GM21717 (cell line): ENCODE measurements around the gene B3GALT4.

Experiments
- ATAC-seq: cut with Tn5 transposase; IDR thresholded peaks from one replicate; pipeline ENCODE4 v1.9.1; 2021; ENCODE audit warnings: mild to moderate bottlenecking, moderate library complexity; ENCODE audit not compliant: unreplicated experiment

The B3GALT4 gene

DNA sequence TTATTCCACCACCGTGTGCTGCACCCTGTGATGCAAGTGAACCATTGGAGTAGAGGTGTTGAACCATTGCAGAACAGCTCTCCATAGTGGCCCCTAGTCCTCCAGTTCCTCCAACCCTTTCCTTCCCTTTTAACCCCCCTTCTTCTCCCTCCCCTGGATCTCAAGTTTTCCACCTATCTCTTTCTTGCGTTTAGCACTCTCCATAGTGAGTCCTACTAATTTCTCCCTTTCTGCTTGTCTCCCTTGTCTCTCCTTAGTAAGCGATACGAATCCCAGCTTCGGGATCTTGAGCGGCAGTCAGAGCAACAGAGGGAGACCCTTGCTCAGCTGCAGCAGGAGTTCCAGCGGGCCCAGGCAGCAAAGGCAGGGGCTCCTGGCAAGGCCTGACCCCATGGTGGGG lies 13.5 kb downstream of the B3GALT4 start:
- ATAC-seq: no peak

DNA sequence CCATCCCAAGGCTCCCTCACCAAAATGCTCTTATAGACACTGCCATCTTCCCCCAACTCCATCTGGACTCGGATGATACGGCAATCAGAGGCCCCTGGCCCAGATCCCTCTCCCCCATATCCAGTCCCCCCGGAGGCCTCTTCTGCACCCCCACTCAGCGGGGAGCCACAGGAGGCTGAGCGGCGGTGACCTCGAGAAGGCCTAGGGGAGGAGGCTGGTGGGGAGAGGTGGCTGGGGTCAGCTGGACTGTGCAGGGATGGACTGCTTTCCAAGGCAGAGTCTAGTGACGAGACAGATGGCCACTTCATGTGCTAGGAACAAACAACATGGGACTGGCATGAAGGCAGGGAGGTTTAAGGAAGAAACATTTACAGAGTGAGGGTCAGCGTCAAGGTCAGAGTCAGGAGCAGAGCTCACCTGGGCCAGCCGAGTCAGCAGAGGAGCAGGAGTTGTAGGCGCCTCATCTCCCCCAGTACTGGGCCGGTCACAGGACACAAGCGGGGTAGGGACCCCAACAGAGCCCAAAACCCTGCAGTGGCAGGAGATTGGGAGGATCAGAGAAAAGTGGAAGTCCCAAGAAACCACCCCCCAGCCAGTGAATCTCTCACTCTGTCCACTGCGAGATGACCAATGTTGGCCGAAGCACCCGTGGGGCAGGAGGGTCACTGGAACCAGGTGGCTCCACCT lies 16.2 kb downstream of the B3GALT4 start:
- no peak for ATAC-seq

DNA sequence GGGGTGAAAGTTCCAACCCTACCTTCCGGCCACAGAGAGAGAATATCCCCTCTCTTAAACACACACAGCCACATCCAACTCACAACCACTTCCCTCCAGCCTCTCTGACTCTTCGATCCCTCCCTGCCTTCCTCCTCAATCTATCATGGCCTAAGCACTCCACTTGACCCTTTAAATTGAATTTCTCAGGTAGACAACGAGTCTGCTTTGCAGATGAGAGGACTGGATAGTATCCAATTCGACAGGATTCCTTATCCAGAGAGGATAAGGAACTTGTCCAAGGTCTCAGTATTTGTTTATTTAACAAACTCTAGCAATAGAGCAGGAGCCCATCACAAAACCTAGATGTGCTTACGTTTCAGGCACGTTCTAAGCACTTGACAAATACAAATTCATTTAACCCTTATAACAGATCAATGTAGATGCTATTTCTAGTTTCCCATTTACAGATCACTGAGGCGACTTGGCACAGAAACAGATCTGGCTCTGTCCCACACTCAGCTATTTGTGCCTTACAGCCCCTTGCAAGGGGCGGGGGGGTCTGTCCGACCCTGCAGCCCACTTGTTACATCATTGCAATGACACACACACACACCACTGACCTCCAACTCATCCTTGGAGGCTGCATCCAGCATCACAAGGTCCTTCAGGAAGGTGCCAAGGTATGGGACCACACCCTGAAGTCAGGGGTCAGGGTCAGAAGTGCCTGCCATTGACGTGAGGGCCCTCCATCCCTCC lies 17.3 kb downstream of the B3GALT4 start:
- ATAC-seq: no peak

DNA sequence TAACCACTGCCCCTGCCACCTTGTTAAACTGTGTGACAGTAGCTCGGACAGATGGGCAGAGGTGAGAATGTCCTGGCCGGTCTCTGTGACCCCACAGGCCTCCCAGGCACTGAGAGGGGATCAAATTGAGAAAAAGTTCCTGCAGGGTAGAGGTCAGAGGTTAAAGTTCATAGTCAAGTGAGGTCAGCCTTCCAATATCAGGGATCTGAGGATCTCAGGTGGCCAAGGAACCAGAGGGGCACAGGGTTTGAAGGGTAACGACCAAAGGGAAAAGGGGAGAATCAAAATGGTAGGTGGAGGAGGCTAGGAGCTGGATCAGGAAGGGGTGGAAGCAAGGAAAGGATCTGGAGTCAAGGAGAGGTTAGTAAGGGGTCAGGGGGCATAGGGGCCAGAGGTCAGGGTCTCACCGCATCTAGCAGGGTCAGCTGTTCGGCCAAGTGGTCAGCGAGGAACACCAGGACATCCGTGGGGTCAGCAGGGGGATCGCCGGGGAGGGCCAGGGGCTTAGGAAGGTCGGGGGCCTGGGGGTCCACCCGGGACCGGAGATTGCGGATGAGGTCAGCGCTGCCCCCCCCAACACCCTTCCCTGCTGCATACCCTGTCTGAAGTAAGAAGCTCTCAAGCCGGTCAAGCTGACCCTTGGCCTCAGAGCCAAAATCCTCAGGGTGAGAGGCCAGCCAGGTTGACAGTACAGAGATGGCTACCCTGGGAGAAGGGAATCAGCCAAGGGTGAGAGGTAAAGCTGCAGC lies 18.9 kb downstream of the B3GALT4 start:
- no peak for ATAC-seq

DNA sequence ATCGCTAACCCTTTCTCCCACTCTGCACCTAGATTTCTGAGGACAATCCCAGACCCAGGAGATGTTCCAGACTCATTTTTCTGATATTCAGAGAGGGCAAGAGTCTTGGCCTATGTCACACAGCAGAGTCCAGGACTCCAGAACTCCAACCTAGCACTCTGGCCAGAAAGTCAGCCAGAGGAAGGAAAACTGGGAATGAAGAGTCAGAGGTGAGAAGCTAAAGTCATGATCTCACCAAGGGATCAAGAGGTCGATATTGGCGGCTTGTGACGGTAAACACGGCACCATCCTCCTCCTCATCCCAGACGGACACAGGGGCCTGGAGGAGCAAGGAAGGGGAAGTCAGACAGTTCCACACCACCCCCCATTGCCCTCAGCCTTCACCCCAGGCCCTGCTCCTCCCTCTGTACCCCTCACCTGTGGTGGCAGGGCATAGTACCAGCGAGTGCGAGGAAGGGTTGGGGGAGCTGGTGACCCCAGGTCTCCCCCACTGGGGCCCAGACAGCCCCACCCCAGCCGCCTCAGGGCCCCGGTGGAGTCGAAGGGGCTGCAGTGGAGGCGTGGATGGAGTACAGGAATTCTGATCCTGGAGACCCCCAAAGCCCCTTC lies 20.0 kb downstream of the B3GALT4 start:
- ATAC-seq: no peak

DNA sequence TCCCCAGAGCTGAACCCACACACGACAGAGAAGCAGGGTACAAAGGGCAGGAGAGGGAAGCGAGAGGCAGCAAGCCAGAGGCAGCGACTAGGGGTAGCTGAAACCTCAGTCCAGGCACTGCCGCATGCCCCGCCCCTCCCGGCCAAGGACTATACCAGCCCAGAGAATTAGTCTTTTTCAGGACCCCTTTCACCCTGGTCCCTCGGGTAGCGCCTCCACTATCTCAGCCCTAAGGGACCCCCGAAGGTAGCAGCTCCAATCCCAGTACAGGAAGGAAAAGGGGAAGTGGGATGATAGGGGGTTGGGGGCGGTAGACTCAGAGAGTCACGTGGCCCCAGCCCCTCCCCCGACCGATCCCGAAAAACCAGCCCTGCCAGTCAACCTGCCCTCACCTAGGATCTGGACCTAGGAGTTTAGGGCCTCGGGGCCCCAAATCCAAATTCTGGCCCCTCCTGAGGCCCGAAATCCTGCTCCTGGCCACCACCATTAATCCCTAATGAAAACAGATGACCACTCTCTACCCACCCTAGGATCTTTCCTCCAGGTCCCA lies 20.6 kb downstream of the B3GALT4 start:
- ATAC-seq: no peak

DNA sequence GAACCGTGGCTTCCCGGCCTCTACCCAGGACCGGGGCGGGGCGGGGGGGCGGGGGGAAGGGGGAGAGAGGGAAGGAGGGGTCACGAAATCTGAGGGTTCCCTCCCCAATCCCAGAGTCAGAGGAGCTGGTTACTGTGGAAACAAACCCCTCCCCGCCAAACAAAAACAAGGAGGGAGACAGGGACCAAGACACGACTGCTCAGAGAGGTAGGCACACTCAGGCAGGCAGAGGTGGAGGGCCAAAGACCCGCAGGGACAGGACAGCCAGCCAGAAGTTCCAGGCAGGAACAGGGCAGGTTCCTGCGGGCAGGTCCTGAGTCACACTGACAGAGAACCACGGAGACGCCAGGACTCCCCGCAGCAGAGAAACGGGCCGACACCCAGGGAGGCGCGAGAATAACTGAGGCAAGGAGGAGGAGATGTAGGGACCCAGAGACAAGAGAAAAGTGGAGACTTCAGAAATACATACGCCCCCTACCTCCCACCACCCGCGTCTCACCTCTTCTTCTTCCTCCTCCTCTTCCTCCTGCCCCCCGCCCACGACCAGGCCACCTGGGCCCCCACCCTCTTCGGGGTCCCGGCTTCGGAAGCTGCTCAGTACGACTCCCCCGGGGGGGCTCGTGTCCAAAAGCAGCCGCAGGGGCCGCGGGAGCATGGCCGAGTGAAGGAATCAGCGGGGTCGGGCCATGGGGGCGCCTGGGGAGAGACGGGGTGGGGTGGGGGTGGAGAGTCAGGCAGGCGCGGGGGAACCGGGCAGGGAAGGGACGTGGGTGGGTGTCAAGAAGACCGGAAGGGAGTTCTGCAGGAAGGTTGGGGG lies 21.2 kb downstream of the B3GALT4 start:
- no peak for ATAC-seq

DNA sequence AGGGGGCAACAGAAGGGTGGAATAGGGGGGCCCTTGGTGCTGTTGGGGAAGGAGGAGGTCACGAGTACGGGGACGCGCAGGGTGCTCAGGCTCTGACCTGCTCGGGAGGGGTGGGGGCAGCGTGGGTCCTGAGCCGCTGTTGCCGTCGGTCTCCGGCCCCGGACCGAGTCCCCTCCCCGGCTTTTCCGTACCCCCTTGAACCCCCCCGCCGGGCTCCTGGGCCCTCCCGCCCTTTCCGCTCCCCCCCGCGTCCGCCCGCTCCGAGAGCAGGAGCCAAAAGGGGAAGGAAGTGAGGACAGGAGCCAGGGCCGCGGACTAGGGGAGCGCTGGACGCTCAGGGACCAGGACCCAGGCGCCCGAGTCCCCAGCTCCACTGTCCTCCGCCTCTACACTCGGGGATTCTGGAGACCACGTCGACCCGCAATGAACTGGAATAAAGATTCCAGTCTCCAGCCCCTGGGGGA lies 21.9 kb downstream of the B3GALT4 start, which contains the start of gene RGL2:
Gene RGL2, minus strand, starts transcription at position 170 of the 464 bp plus-strand sequence. CDS start 332 bp downstream, outside the sequence.
- no peak for ATAC-seq

DNA sequence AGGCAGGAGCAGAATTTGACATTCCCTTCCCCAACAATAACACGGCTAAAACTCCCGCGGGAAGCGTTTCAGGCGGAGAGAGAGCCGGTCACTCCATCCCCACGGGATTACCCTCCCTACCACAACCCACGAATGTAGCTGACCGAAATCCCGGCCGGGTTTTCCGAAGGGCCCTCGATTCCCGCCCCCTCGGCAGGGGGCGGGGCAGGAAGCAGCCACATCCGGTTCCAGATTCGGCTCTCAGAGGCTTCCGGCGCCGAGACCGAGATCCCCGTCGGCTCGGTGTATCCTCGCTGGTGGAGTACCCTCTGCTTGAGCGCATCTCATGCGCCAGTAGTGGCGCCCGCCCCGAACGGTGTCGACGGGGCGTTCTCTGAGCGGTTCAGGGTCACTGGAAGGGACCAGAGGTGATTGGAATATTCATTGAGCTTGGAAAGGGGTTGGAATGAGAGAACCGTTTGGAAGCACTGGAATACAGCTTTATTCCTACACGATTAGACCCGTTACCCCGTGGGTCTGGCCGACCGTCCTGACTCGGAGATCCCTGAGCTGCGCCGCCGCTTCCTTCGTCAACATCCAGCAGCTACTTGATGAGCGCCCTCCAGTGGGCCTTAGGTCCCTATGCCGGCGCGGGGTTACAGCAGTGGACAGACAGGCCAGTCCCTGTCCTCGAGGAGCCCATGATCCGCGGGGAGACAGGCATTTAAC lies 22.5 kb downstream of the B3GALT4 start:
- ATAC-seq: peak; percentile 59

DNA sequence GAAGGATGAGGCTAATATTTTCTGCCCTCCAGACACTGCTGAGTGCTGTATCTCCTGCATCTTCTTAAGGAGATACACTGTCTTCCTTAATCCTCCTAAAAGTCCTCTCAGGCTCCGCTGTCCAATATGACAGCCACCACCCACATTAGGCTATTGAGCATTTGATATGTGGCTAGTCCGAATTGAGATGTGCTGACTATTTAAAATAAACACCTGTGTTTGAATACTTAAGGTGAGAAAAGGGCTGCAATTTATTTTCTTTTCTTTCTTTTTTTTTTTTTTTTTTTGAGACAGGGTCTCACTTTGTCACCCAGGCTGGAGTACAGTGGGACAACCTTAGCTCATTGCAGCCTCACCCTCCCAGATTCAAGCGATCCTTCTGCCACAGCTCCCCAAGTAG lies 25.0 kb downstream of the B3GALT4 start:
- ATAC-seq: no peak

DNA sequence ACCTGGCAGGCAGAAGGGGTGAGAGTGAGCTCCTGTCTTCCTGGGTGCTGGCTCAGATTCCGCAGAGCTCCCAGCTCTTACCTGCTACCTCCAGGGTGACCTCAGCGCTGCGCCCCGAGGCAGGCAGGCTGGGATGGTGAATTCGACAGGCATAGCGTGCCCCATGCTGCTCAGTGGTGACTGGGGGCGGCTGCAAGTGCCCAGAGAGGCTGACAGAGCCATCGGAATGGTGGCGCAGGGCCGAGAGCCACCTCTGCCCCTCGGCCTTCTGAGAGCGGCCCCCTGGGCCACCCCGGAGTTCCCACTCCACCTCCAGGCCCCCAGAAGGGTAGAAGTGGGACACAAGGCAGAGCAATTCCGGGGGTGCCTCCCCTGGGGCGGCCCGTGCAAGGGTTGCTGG lies 27.3 kb downstream of the B3GALT4 start:
- no peak for ATAC-seq

DNA sequence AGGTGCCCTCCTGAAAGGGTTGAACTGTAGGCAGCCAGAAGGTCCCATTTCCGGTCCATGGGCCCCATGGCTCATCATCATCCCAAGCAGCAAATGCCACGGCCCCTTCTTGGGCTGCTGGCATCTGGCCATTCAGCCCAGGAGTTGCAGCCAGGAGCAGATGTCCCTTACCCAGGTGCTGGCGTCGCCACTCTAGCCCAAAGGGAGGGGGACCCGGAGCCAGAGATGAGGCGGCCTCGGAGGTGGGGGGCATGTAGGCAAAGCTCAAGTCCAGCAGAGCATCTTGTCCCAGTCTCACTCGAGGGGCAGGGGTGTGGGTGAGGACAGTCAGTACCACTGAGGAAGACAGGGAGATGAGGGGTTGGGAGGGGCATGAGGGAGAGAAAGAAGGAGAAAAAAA lies 28.1 kb downstream of the B3GALT4 start:
- ATAC-seq: no peak

DNA sequence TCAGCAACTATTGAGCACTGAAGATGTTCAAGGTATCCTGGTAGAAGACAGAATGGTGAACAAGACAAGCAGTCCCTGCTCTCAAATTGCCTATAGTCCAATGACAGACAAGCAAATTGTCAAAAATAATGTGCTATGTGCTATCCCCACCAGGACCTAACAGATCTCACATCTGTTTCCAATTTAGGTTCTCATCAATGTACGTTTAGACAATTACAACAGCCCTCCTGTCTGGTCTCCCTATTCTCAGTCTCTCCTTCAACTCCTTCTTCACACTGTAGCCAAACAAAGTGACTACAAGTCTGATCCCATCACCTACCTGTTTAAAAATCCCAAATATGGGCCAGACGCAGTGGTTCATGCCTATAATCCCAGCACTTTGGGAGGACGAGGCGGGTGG lies 29.4 kb downstream of the B3GALT4 start:
- ATAC-seq: no peak

DNA sequence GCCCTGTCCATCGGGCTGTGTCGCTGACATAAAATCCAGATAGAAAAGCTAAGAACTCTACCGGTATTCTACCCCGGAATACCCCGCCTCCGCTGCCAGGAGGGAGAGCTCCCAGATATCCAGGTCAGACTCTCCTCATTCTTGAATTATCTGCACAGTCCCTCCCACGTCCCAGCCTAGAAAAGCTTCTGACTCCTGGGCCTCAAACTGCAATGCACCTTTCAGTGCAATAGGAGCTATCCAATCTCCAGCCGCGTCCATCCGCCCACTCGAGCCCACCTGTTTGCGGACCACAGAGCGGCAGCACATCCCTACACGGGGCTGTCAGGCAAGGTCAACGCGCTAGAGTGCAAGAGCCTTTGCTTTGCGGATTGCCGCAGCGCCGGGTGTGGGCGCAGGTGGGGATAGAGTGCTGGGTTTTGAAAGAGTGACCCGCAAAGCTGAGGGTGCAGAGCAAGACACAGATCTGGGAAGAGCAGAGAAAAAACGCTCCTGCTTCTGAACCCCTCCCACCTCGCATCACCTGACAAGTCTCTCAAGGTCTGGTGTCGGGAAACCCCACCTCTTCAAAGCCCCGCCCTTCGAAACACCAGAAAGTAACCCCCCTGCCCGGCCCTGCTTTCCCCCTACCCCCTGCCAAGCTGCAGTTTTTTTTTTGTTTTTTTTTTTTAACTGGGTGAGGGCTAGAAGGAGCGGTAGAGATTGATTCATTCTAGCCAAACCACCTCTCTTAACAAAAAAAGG lies 35.6 kb downstream of the B3GALT4 start:
- ATAC-seq: no peak

DNA sequence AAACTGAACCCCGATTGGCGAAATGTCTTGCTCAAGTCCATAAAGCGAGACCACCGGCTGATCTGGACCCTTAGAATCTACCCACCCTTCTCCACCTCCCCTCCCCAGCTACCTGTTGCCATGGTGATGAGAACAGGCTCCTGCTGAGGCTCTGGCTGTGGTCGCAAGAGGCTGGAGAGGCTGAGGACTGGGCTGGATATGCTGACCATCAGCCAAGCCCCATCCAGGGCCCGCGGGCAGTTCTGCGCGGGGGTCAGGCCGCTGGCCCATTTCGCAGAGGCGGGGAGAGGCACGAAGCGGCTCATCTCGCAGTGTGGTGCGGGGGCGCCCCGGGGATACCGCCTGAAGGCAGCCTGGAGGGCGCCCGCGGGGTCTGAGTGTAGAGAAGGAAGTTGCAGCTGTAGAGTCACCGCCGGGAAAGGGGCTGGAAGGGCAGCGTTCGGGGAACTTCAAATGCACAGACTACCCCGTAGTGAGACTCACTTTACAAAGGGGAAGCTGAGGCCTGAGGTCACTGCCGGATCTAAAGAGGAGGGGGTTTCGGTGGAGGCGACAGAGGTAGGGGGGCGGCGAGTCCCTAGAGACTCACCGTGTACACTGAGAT lies 36.3 kb downstream of the B3GALT4 start:
- peak; percentile 5 for ATAC-seq

DNA sequence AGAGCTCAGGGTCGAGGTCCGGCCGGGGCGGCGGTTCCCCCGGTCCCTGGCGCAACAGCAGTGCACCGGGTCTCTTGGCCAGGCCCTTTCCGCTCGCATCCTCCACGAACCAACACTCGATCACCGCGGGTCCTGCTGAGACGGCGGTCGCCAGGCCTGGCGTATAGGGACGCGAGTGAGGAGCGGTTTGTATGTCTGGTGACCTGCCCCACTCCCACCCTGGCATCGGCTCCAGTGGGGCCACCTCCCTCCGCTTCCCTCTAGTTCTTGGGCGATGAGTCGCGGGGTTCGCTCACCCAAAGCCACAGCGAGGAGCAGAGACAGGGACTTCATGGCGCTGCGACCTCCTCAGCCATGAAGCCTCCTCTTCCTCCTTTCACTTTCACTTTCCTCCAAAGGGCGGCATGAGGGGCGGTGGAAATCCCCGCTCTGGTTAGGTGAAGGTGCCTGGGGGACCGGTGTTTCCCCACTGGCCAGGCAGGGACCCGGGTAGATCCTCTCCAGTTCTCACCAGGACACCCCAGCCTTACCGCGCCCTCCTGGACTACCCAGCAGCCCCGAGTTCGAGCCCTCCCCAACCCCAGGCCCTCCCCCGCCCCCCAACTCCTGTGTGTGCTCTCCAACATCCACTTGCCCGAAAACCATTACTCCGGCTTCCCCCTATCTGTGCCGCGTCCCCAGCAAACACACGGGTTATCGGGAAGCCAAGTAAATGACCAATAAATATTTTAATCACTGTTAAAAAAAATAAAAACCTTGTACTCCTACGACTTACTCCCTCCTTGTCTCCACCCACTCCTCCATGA lies 37.0 kb downstream of the B3GALT4 start, which contains the start of gene TAPBP:
Gene TAPBP, minus strand, starts transcription at position 370 of the 806 bp plus-strand sequence. Its CDS starts 37 bp downstream, at position 333.
- peak; percentile 32 for ATAC-seq

DNA sequence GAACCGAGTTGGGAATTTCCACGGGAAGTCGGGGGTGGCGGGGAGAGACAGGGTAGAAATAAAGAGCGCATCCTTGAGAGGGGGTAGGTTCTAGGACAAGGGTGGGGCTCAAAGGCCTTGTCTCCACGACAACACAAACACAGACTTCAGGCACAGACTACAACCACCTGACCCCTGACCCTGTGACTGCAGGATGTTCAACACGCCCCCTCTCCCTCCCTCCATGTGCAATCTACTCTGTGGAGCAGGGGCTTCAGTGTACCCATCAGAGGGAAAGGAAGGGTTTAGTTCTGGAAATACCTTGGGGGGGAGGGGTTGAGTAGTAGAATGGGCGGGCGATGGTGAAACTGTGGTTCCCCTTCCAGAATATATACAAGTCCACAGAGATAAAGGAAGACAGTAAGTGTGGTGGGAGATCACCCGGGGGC lies 37.6 kb downstream of the B3GALT4 start:
- no peak for ATAC-seq
